Epithelial cell of esophagus (primary cell): ENCODE results near the gene KCNB1.

Experiments
- DNase-seq: peaks from one replicate; pipeline ENCODE4 v3.0.0; 2010; ENCODE audit warnings: low read depth
- H3K4me3 ChIP-seq: 2 replicates; pipeline ENCODE4 v1.5.1; 2011; ENCODE audit warnings: mild to moderate bottlenecking, low read length, control low read depth
- TF ChIP-seq, protein P1 (sequence below): IDR thresholded peaks from 2 replicates; pipeline ENCODE4 v1.5.1; 2011; ENCODE audit warnings: low read depth, mild to moderate bottlenecking, low read length, control low read depth, inconsistent platforms; ENCODE audit not compliant: insufficient read depth; ENCODE audit errors: missing control alignments

KCNB1 gene

GRCh38 chr20:49431329-49431728, 51.1 kb downstream of the KCNB1 start:
- TF ChIP-seq, protein P1, sequence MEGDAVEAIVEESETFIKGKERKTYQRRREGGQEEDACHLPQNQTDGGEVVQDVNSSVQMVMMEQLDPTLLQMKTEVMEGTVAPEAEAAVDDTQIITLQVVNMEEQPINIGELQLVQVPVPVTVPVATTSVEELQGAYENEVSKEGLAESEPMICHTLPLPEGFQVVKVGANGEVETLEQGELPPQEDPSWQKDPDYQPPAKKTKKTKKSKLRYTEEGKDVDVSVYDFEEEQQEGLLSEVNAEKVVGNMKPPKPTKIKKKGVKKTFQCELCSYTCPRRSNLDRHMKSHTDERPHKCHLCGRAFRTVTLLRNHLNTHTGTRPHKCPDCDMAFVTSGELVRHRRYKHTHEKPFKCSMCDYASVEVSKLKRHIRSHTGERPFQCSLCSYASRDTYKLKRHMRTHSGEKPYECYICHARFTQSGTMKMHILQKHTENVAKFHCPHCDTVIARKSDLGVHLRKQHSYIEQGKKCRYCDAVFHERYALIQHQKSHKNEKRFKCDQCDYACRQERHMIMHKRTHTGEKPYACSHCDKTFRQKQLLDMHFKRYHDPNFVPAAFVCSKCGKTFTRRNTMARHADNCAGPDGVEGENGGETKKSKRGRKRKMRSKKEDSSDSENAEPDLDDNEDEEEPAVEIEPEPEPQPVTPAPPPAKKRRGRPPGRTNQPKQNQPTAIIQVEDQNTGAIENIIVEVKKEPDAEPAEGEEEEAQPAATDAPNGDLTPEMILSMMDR, result no peak
- no peak overlapping the region for H3K4me3 ChIP-seq
- peak; percentile 81 for DNase-seq

DNA sequence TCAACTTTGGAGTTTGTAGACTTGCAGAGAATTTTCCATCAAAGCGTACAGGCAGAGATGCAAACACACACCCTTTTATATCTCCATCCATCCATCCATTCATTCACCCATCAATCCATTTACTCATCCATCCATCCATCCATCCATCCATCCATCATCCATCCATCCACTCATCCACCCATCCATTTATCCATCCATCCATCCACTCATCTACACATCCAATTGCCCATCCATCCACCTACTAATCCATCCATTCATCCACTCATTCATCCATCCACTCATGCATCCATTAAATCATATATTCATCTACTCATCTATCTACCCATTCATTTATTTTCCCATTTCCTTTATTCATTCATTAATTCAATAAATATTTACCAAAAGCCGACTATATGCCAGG, 52.1 kb downstream of the KCNB1 start:
- DNase-seq, result no peak
- TF ChIP-seq, protein P1, result no peak
- no peak overlapping the region for H3K4me3 ChIP-seq

GRCh38 chr20:49427751-49428518, 54.5 kb downstream of the KCNB1 start:
- TF ChIP-seq, protein P1, result no peak
- H3K4me3 ChIP-seq, result no peak overlapping the region
- no peak for DNase-seq

- DNase-seq, result peak; percentile 25
- no peak overlapping the region for H3K4me3 ChIP-seq
- TF ChIP-seq, protein P1, result no peak
These were observed 55.6 kb downstream of the KCNB1 start for GRCh38 chr20:49426873-49427272.

- TF ChIP-seq, protein P1, result no peak
- no peak overlapping the region for H3K4me3 ChIP-seq
- no peak for DNase-seq
These were observed 56.1 kb downstream of the KCNB1 start for GRCh38 chr20:49426395-49426794.

GRCh38 chr20:49424536-49424935, 57.9 kb downstream of the KCNB1 start:
- no peak overlapping the region for H3K4me3 ChIP-seq
- TF ChIP-seq, protein P1, result no peak
- DNase-seq, result no peak

- no peak for DNase-seq
- TF ChIP-seq, protein P1, result no peak
- no peak overlapping the region for H3K4me3 ChIP-seq
These were observed 60.3 kb downstream of the KCNB1 start for GRCh38 chr20:49422161-49422560.
